ENCODE data around the gene TMEM178A.
"Not testable (repeated sequence)": the region's sequence is repeated elsewhere in the genome, so short reads cannot be mapped to it uniquely, and the experiment has no call there.

Gene TMEM178A

GRCh38 chr2:39646267-39646666 is 19.4 kb upstream of the TMEM178A start:
- FAIRE-seq (no peak), DNase-seq (ENCODE audit: extremely low spot score, insufficient read length, low read depth) (no peak)

GRCh38 chr2:39647104-39647765 is 18.5 kb upstream of the TMEM178A start:
- DNase-seq (ENCODE audit: extremely low spot score, insufficient read length, low read depth) (no peak), FAIRE-seq (no peak)

GRCh38 chr2:39648580-39648979 is 17.1 kb upstream of the TMEM178A start:
- no peak for FAIRE-seq
- DNase-seq (ENCODE audit: extremely low spot score, insufficient read length, low read depth) = no peak

- no peak for DNase-seq (ENCODE audit: extremely low spot score, insufficient read length, low read depth)
- FAIRE-seq = no peak
These were observed 16.2 kb upstream of the TMEM178A start for GRCh38 chr2:39649511-39649910.

- DNase-seq (ENCODE audit: extremely low spot score, insufficient read length, low read depth) (no peak), FAIRE-seq (no peak)
These were observed 15.2 kb upstream of the TMEM178A start for GRCh38 chr2:39650468-39650867.

- not testable (repeated sequence) for DNase-seq (ENCODE audit: extremely low spot score, insufficient read length, low read depth); FAIRE-seq
These were observed 9.5 kb upstream of the TMEM178A start for GRCh38 chr2:39656215-39656614.

GRCh38 chr2:39657287-39657937 is 8.3 kb upstream of the TMEM178A start:
- FAIRE-seq = no peak
- DNase-seq (ENCODE audit: extremely low spot score, insufficient read length, low read depth) = no peak

- no peak for DNase-seq (ENCODE audit: extremely low spot score, insufficient read length, low read depth)
- FAIRE-seq = no peak
These were observed 7.3 kb upstream of the TMEM178A start for GRCh38 chr2:39658371-39658770.

- FAIRE-seq (no peak), DNase-seq (ENCODE audit: extremely low spot score, insufficient read length, low read depth) (no peak)
These were observed 5.7 kb upstream of the TMEM178A start for GRCh38 chr2:39659765-39660611.

- FAIRE-seq = no peak
These were observed 5.0 kb upstream of the TMEM178A start for GRCh38 chr2:39660612-39661236.

GRCh38 chr2:39661826-39662225 is 3.9 kb upstream of the TMEM178A start:
- DNase-seq (ENCODE audit: extremely low spot score, insufficient read length, low read depth) (no peak), FAIRE-seq (no peak)

More at GRCh38 chr2:39660612-39661236, 5.0 kb upstream of the TMEM178A start:
- DNase-seq (ENCODE audit: extremely low spot score, insufficient read length, low read depth) = no peak

GRCh38 chr2:39663187-39663930 is 2.4 kb upstream of the TMEM178A start:
- FAIRE-seq (no peak), DNase-seq (ENCODE audit: extremely low spot score, insufficient read length, low read depth) (no peak)

- FAIRE-seq (no peak), DNase-seq (ENCODE audit: extremely low spot score, insufficient read length, low read depth) (no peak)
These were observed 1.4 kb upstream of the TMEM178A start for GRCh38 chr2:39664232-39664887.

GRCh38 chr2:39664888-39665591 is 677 bp upstream of the TMEM178A start:
- no peak for DNase-seq (ENCODE audit: extremely low spot score, insufficient read length, low read depth)
- no peak for FAIRE-seq

GRCh38 chr2:39666491-39667101 is 879 bp downstream of the TMEM178A start:
- DNase-seq (ENCODE audit: extremely low spot score, insufficient read length, low read depth) (no peak), FAIRE-seq (no peak)

GRCh38 chr2:39667104-39667885 is 1.6 kb downstream of the TMEM178A start:
- DNase-seq (ENCODE audit: extremely low spot score, insufficient read length, low read depth) (no peak), FAIRE-seq (no peak)

GRCh38 chr2:39667886-39668276 is 2.2 kb downstream of the TMEM178A start:
- FAIRE-seq (no peak), DNase-seq (ENCODE audit: extremely low spot score, insufficient read length, low read depth) (no peak)
